HEK293 (cell line): ENCODE measurements around the gene EFNA2.

Experiments
- BCL11A ChIP-seq: fragments of 450-650 bp; formaldehyde crosslinking; IDR thresholded peaks from 2 replicates; pipeline ENCODE4 v1.5.1; 2016; ENCODE audit warnings: low read depth, missing biosample characterization, missing genetic modification characterization
- CTCF ChIP-seq: fragments of 450-650 bp; formaldehyde crosslinking; IDR thresholded peaks from 2 replicates; pipeline ENCODE4 v1.5.1; 2016; ENCODE audit warnings: missing biosample characterization, missing genetic modification characterization

- TF ChIP-seq BCL11A (tag by site-specific recombination) (0 out of 2 replicates have a peak, but pooled peaks have one; percentile 22), CTCF (tag by site-specific recombination) (no peak)
These were observed 27.4 kb downstream of the EFNA2 start for GRCh38 chr19:1312767-1313694.
